Measurements from ENCODE around the gene LENG1. TPM values are rescaled to one million over a fixed set of nuclear protein-coding genes. Genes with fewer than 3 reads are reported as not detected.

The LENG1 gene
- total RNA-seq, 1 donor from 2014 or later, result 2.7 TPM

DNA sequence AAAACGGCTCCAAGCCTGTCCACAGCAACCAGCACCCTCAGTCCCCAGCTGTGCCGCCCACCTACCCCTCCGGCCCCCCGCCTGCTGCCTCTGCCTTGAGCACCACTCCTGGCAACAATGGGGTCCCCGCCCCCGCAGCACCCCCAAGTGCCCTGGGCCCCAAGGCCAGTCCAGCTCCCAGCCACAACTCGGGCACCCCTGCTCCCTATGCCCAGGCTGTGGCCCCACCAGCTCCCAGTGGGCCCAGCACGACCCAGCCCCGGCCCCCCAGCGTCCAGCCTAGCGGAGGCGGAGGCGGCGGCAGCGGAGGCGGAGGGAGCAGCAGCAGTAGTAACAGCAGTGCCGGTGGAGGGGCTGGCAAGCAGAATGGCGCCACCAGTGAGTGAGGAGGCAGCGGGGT, 11.4 kb downstream of the LENG1 start:
- intact Hi-C loops (cut with DNase I), result no loop called here
- peaks cover 94 to 96% of the 10 kb centered on the region in 2 donors for H3K36me3 ChIP-seq
- H3K9me3 ChIP-seq, result no peaks in the 10 kb centered on the region
- no peaks in the 10 kb centered on the region for H3K4me1 ChIP-seq
- no peak for DNase-seq (ENCODE audit: low spot score in 2 of 2)
- no peak overlapping the region for H3K27ac ChIP-seq
- H3K4me3 ChIP-seq, result no peak overlapping the region
- no peaks in the 10 kb centered on the region for H3K27me3 ChIP-seq
- TF ChIP-seq, protein P1, sequence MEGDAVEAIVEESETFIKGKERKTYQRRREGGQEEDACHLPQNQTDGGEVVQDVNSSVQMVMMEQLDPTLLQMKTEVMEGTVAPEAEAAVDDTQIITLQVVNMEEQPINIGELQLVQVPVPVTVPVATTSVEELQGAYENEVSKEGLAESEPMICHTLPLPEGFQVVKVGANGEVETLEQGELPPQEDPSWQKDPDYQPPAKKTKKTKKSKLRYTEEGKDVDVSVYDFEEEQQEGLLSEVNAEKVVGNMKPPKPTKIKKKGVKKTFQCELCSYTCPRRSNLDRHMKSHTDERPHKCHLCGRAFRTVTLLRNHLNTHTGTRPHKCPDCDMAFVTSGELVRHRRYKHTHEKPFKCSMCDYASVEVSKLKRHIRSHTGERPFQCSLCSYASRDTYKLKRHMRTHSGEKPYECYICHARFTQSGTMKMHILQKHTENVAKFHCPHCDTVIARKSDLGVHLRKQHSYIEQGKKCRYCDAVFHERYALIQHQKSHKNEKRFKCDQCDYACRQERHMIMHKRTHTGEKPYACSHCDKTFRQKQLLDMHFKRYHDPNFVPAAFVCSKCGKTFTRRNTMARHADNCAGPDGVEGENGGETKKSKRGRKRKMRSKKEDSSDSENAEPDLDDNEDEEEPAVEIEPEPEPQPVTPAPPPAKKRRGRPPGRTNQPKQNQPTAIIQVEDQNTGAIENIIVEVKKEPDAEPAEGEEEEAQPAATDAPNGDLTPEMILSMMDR (IDR thresholded peaks at IDR 0.05), result no peak

DNA sequence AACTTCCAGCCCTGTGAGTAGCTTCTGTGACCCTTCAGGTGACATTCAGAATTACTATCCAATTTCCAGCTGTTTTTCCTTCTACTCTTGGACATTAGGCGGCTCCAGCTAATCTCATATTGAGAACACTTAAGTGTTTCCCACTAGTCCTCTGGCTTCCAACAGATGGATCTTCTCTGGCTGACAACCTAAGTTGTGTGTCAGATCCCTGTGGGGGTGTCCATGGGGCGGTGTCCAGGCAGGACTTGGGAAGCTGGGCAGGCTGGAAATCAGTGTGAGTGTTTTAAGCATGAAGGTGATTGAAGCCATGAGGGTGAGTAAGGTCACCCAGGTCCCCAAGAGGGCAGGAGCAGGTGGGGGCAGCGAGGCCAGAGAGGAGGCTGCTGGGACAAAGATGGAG, 11.8 kb downstream of the LENG1 start:
- TF ChIP-seq, protein P1 (IDR thresholded peaks at IDR 0.05), result no peak
- no peaks in the 10 kb centered on the region for H3K27me3 ChIP-seq
- H3K4me1 ChIP-seq, result no peaks in the 10 kb centered on the region
- peaks cover 94 to 96% of the 10 kb centered on the region in 2 donors for H3K36me3 ChIP-seq
- intact Hi-C loops (cut with DNase I), result no loop called here
- H3K4me3 ChIP-seq, result no peak overlapping the region
- no peak overlapping the region for H3K27ac ChIP-seq
- no peak for DNase-seq (ENCODE audit: low spot score in 2 of 2)
- H3K9me3 ChIP-seq, result no peaks in the 10 kb centered on the region

DNA sequence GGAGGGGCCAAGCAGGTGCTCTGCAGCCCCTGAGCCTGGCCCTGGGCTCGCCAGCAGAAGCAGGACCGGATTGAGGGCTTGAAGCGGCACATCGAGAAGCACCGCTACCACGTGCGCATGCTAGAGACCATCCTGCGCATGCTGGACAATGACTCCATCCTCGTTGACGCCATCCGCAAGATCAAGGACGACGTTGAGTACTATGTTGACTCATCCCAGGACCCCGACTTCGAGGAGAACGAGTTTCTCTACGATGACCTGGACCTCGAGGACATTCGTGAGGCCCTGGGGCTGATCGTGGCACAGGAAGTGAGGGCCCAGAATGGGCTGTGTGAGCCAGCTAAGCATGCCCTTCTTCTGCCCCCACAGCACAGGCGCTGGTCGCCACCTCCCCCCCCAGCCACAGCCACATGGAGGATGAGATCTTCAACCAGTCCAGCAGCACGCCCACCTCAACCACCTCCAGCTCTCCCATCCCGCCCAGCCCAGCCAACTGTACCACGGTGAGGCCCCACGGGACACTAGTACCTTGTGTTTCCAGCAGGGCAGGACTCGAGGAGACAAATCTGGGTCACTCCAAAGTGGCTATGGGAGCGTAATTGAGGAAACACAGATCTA, 13.9 kb downstream of the LENG1 start:
- no peak overlapping the region for H3K27ac ChIP-seq
- peaks cover 78 to 81% of the 10 kb centered on the region in 2 donors for H3K36me3 ChIP-seq
- TF ChIP-seq, protein P1 (IDR thresholded peaks at IDR 0.05), result no peak
- no peaks in the 10 kb centered on the region for H3K27me3 ChIP-seq
- DNase-seq (ENCODE audit: low spot score in 2 of 2), result no peak
- no peaks in the 10 kb centered on the region for H3K9me3 ChIP-seq
- intact Hi-C loops (cut with DNase I), result no loop called here
- no peak overlapping the region for H3K4me3 ChIP-seq
- peaks cover 0 to under 1% of the 10 kb centered on the region in 2 donors for H3K4me1 ChIP-seq

DNA sequence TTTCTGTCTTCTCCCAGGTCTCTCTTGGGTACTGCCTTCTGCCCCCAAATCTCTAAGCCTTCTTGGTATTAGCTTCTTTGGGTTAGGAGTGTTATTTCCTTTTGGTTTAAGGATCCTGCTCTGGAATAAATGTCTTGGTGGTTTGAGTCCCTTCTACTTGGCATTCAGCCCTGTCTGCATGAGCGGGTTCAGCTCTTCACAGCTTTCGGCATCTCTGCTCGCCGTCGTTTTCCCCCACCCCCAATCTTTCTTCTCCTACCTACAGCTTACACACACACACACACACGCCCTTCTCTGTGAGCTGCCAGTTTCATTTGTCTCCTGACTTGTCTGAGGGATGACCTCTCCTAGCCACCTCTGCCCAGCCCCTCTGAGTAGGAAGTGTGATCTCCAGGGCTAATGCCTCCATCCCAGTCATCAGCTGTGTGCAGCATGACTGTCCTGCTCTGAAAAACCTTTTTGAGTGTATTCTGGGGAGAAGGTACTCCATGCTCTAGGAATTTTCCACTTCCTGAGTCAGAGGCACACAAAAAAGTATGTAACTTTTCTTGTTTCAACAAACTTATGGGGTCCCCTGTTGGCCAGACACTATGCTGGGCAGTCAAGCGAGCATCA, 17.2 kb downstream of the LENG1 start:
- H3K27ac ChIP-seq, result no peak overlapping the region
- intact Hi-C loops (cut with DNase I), result no loop called here
- H3K4me3 ChIP-seq, result no peak overlapping the region
- peaks cover 46 to 51% of the 10 kb centered on the region in 2 donors for H3K36me3 ChIP-seq
- no peak for DNase-seq (ENCODE audit: low spot score in 2 of 2)
- TF ChIP-seq, protein P1 (IDR thresholded peaks at IDR 0.05), result no peak
- H3K27me3 ChIP-seq, result no peaks in the 10 kb centered on the region
- H3K9me3 ChIP-seq, result no peaks in the 10 kb centered on the region
- peaks cover 0 to 10% of the 10 kb centered on the region in 2 donors for H3K4me1 ChIP-seq

DNA sequence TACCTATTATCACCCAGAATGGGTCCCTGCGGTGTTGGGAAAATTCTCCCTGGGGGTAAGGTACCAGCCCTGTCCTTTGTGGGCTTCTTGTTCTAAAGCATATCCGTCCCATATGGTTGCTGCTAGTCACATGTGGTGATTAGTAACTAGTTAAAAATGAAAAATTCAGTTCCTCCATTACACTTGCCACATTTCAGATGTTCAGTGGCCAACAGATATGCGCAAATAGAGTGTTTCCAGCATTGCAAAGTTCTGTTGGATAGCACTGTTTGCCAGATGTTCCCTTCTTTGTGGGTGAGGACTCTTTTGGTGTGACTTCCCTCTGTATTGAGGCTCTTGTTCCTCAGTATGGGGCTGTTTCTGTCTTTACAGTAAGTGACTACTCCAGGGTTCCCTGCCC, 18.2 kb downstream of the LENG1 start:
- Histone ChIP-seq H3K4me3 (no peak overlapping the region), H3K9me3 (no peaks in the 10 kb centered on the region), H3K4me1 (peaks cover 0 to 10% of the 10 kb centered on the region in 2 donors), H3K36me3 (peaks cover 36 to 41% of the 10 kb centered on the region in 2 donors), H3K27ac (no peak overlapping the region), H3K27me3 (no peaks in the 10 kb centered on the region)
- no peak for DNase-seq (ENCODE audit: low spot score in 2 of 2)
- intact Hi-C loops (cut with DNase I), result no loop called here
- TF ChIP-seq, protein P1 (IDR thresholded peaks at IDR 0.05), result no peak

All from ascending aorta (tissue), 2 donors.